GM12873 (cell line): ENCODE measurements around the gene SNAI3.

Experiments
- CTCF ChIP-seq: IDR thresholded peaks from 2 replicates; pipeline ENCODE4 v1.5.1; 2012; ENCODE audit warnings: low read depth, mild to moderate bottlenecking, moderate library complexity, low read length, control low read depth; ENCODE audit not compliant: insufficient read depth; ENCODE audit errors: missing control alignments

The SNAI3 gene

GRCh38 chr16:88692861-88693260 is 6.6 kb upstream of the SNAI3 start:
- no peak for TF ChIP-seq CTCF

- no peak for TF ChIP-seq CTCF
These were observed 5.7 kb upstream of the SNAI3 start for GRCh38 chr16:88691924-88692560.

- TF ChIP-seq CTCF = no peak
These were observed 5.0 kb upstream of the SNAI3 start for GRCh38 chr16:88691129-88691813.

- no peak for TF ChIP-seq CTCF
These were observed 4.2 kb upstream of the SNAI3 start for GRCh38 chr16:88690341-88691128.

GRCh38 chr16:88688013-88688778 is 1.9 kb upstream of the SNAI3 start:
- TF ChIP-seq CTCF = no peak

- TF ChIP-seq CTCF = no peak
These were observed 1.3 kb upstream of the SNAI3 start for GRCh38 chr16:88687676-88688012.

GRCh38 chr16:88687254-88687576 is 908 bp upstream of the SNAI3 start:
- no peak for TF ChIP-seq CTCF
